ENCODE results near the gene MGAM2. TPM values are rescaled to one million over a fixed set of nuclear protein-coding genes. Genes with fewer than 3 reads are reported as not detected.

The MGAM2 gene
- total and polyA plus RNA-seq, 2 of the 8 experiments (the other 6 are each of a cell fraction or from before 2014, with no cell fraction given): 0.02 TPM; not detected in 1

DNA sequence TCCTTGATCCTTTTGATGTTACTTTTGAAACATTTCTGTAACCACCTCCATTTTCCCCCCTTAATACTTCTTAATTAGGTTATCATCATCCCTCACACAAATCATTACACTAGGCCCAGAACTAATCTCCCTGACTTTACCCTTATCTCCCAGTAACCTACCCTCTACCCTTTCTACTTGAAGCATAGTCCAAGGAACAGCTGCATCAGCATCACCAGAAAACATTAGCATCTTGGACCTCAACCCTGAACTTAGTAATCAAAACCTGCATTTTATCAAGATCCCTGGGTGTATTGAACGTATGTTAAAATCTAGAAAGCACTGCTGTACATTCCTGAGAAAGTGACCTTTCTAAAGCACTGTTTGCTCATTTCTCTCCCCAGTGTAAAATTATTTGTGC, 38.8 kb downstream of the MGAM2 start:
- Histone ChIP-seq H3K36me3 (ENCODE audit: control insufficient read depth in 2 of 4, insufficient read depth in 4 of 4, low read length in 3 of 4) (no peaks in the 10 kb centered on the region), H3K4me3 (ENCODE audit: extremely low read depth in 1 of 4, insufficient read depth in 2 of 4, low read depth in 3 of 4, low read length in 4 of 4) (no peak overlapping the region), H3K4ac (replicated peaks; ENCODE audit: insufficient read length, low read depth, low read length) (no peak overlapping the region), H2BK12ac (ENCODE audit: low read depth, low read length) (no peak overlapping the region), H3K4me2 (ENCODE audit: insufficient read depth in 1 of 2, low read depth in 2 of 2, low read length in 2 of 2) (no peak overlapping the region), H4K20me1 (replicated peaks in 1 of 2; ENCODE audit: control insufficient read depth in 1 of 2, insufficient read depth in 2 of 2, low read length in 2 of 2) (peaks cover 0 to 4% of the 10 kb centered on the region in 2 experiments), H2BK20ac (ENCODE audit: low read length) (no peak overlapping the region), H3K27ac (ENCODE audit: low read depth, low read length) (no peak overlapping the region), H2AK5ac (ENCODE audit: low read depth, low read length) (no peak overlapping the region), H3K23me2 (ENCODE audit: low read depth, low read length) (peaks cover 4% of the 10 kb centered on the region; the same call in 1 of the 2 replicates), H4K5ac (ENCODE audit: insufficient read length, low read depth, low read length) (no peak overlapping the region), H3K56ac (replicated peaks; ENCODE audit: insufficient read length, low read depth, low read length) (no peak overlapping the region), H3K9ac (replicated peaks in 1 of 4; ENCODE audit: extremely low read depth in 1 of 4, low read depth in 3 of 4, low read length in 3 of 4) (no peak overlapping the region), H3K23ac (ENCODE audit: insufficient read length) (no peak overlapping the region), H2BK5ac (ENCODE audit: low read depth, low read length) (no peak overlapping the region), H3K79me1 (ENCODE audit: low read depth, low read length) (no peaks in the 10 kb centered on the region), H3K79me2 (ENCODE audit: control insufficient read depth in 1 of 2, insufficient read depth in 2 of 2, low read length in 2 of 2) (no peaks in the 10 kb centered on the region), H2AFZ (ENCODE audit: low read length) (no peak overlapping the region), H3K14ac (ENCODE audit: insufficient read length) (no peak overlapping the region), H3K9me3 (ENCODE audit: insufficient read depth in 2 of 2, low read depth in 1 of 2, low read length in 1 of 2) (no peaks in the 10 kb centered on the region), H4K91ac (replicated peaks; ENCODE audit: insufficient read length, low read length) (no peak overlapping the region), H2BK120ac (replicated peaks; ENCODE audit: low read depth, low read length) (no peak overlapping the region), H3K4me1 (replicated peaks in 1 of 4; ENCODE audit: control insufficient read depth in 3 of 4, insufficient read depth in 4 of 4, low read length in 3 of 4) (peaks cover 0 to 8% (median 1%) of the 10 kb centered on the region in 4 experiments; a peak in 3 of 7 replicates), H2BK15ac (ENCODE audit: low read length) (no peak overlapping the region), H4K8ac (ENCODE audit: extremely low read depth, insufficient read depth, low read length) (no peak overlapping the region), H3K27me3 (replicated peaks in 1 of 4; ENCODE audit: control insufficient read depth in 3 of 4, extremely low read depth in 1 of 4, insufficient read depth in 3 of 4, low read length in 3 of 4) (no peaks in the 10 kb centered on the region), H3K18ac (ENCODE audit: extremely low read depth, low read length) (no peak overlapping the region)
- CTCF ChIA-PET (ENCODE audit: partially characterized antibody): interaction anchor here (1.5 kb wide), 1 partner anchor 19 kb away, joined by 3 read pairs; no protein-coding TSS in a partner anchor
- FAIRE-seq (no peak), DNase-seq (ENCODE audit: low read depth in 1 of 2, low spot score in 2 of 2) (no peak)
- 90% methylated on average over 1 of the region's 1 CpG; no CpG with 5 or more reads in 1 of the 2 experiments for WGBS, 2 experiments (ENCODE audit: extremely low coverage in 1 of 2, insufficient coverage in 1 of 2, insufficient read length in 1 of 2, insufficient replicate concordance in 2 of 2, low coverage in 1 of 2, low lambda C conversion rate in 2 of 2, missing lambda C conversion rate in 1 of 2)
- POLR2A ChIA-PET (ENCODE audit: partially characterized antibody): no interaction called here
- TF ChIP-seq JUN (IDR thresholded peaks at IDR 0.05; ENCODE audit: low read depth, low read length) (no peak), SP4 (IDR thresholded peaks at IDR 0.05; ENCODE audit: low read length) (no peak), SRF (IDR thresholded peaks at IDR 0.05; ENCODE audit: low read depth, low read length) (no peak), RBBP5 (IDR thresholded peaks at IDR 0.05; ENCODE audit: borderline replicate concordance, low read depth, low read length) (no peak), CTBP2 (IDR thresholded peaks at IDR 0.05; ENCODE audit: borderline replicate concordance, insufficient read depth, insufficient read length, low read length) (no peak), EP300 (IDR thresholded peaks at IDR 0.05; ENCODE audit: borderline replicate concordance in 1 of 2, low read depth in 2 of 2, low read length in 2 of 2) (no peak), POLR2AphosphoS5 (IDR thresholded peaks at IDR 0.05; ENCODE audit: low read depth, low read length) (no peak), YY1 (IDR thresholded peaks at IDR 0.05; ENCODE audit: low read depth, low read length) (no peak), TBP (IDR thresholded peaks at IDR 0.05; ENCODE audit: low read depth, low read length) (no peak), CBX8 (IDR thresholded peaks at IDR 0.05; ENCODE audit: borderline replicate concordance, low read depth, low read length) (no peak), PHF8 (conservative IDR thresholded peaks at IDR 0.05; ENCODE audit: low read depth, low read length) (no peak)
- TF ChIP-seq, protein P1, sequence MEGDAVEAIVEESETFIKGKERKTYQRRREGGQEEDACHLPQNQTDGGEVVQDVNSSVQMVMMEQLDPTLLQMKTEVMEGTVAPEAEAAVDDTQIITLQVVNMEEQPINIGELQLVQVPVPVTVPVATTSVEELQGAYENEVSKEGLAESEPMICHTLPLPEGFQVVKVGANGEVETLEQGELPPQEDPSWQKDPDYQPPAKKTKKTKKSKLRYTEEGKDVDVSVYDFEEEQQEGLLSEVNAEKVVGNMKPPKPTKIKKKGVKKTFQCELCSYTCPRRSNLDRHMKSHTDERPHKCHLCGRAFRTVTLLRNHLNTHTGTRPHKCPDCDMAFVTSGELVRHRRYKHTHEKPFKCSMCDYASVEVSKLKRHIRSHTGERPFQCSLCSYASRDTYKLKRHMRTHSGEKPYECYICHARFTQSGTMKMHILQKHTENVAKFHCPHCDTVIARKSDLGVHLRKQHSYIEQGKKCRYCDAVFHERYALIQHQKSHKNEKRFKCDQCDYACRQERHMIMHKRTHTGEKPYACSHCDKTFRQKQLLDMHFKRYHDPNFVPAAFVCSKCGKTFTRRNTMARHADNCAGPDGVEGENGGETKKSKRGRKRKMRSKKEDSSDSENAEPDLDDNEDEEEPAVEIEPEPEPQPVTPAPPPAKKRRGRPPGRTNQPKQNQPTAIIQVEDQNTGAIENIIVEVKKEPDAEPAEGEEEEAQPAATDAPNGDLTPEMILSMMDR (IDR thresholded peaks at IDR 0.05; ENCODE audit: control extremely low read depth in 1 of 3, insufficient read depth in 1 of 3, low read depth in 1 of 3, low read length in 3 of 3): no peak

Measured in H1 (cell line).